Nephron (organoid): Measurements from ENCODE around the gene KCNIP4.

Source experiments
- H3K27ac Mint-ChIP-seq, 3 experiments: 2 replicates each; pipeline ENCODE4 v1.8.0; 2020; ENCODE audit warnings: mixed read lengths in 3 of 3, mild to moderate bottlenecking in 2 of 3, moderate library complexity in 1 of 3
- H3K27me3 Mint-ChIP-seq: 2 replicates; pipeline ENCODE4 v1.8.0; 2021; ENCODE audit warnings: low read depth, mild to moderate bottlenecking, moderate library complexity, mixed read lengths
- H3K36me3 Mint-ChIP-seq: 2 replicates; pipeline ENCODE4 v1.8.0; 2020; ENCODE audit warnings: low read depth, mixed read lengths
- H3K4me1 Mint-ChIP-seq: 2 replicates; pipeline ENCODE4 v1.8.0; 2020; ENCODE audit warnings: mixed read lengths
- H3K4me3 Mint-ChIP-seq, 3 experiments: 2 replicates each; pipeline ENCODE4 v1.8.0; 2020; ENCODE audit warnings: mild to moderate bottlenecking in 3 of 3, mixed read lengths in 3 of 3, moderate library complexity in 2 of 3
- H3K9me3 Mint-ChIP-seq: 2 replicates; pipeline ENCODE4 v1.8.0; 2020; ENCODE audit warnings: mixed read lengths
- TF ChIP-seq, protein P1 (sequence below), 3 experiments: fragments of 200-600 bp; sonication (generic); IDR thresholded peaks; one replicate each; pipeline ENCODE4 v1.5.0; 2021; ENCODE audit warnings: antibody characterized with exemption in 3 of 3; ENCODE audit not compliant: unreplicated experiment in 3 of 3

The KCNIP4 gene

DNA sequence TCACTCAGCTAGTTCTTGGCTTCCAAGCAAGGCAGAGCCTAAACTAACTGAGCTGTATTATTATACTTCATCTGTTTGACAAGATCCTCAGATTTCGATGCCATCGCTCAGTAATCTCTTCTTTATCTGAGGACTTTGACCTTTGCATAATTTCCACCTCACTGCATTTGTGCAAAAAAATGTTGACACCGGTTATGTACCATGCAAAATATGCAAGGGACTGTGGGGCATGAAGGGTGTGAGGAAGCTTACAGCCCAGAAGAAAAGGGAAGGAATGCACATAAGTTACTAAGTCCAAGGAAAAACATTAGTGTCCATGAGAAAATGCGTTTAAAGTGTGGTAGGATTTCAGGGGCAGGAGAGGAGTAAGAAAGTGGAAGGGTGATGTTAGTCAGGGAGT is 953.0 kb downstream of the KCNIP4 start:
- H3K27ac Mint-ChIP-seq, result no peak overlapping the region
- no peaks in the 10 kb centered on the region for H3K27me3 Mint-ChIP-seq
- no peaks in the 10 kb centered on the region for H3K9me3 Mint-ChIP-seq
- H3K36me3 Mint-ChIP-seq, result no peaks in the 10 kb centered on the region
- H3K4me1 Mint-ChIP-seq, result no peaks in the 10 kb centered on the region
- TF ChIP-seq, protein P1, sequence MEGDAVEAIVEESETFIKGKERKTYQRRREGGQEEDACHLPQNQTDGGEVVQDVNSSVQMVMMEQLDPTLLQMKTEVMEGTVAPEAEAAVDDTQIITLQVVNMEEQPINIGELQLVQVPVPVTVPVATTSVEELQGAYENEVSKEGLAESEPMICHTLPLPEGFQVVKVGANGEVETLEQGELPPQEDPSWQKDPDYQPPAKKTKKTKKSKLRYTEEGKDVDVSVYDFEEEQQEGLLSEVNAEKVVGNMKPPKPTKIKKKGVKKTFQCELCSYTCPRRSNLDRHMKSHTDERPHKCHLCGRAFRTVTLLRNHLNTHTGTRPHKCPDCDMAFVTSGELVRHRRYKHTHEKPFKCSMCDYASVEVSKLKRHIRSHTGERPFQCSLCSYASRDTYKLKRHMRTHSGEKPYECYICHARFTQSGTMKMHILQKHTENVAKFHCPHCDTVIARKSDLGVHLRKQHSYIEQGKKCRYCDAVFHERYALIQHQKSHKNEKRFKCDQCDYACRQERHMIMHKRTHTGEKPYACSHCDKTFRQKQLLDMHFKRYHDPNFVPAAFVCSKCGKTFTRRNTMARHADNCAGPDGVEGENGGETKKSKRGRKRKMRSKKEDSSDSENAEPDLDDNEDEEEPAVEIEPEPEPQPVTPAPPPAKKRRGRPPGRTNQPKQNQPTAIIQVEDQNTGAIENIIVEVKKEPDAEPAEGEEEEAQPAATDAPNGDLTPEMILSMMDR (IDR thresholded peaks at IDR 0.05; ENCODE audit: unreplicated experiment in 3 of 3), result no peak
- H3K4me3 Mint-ChIP-seq, result no peak overlapping the region

DNA sequence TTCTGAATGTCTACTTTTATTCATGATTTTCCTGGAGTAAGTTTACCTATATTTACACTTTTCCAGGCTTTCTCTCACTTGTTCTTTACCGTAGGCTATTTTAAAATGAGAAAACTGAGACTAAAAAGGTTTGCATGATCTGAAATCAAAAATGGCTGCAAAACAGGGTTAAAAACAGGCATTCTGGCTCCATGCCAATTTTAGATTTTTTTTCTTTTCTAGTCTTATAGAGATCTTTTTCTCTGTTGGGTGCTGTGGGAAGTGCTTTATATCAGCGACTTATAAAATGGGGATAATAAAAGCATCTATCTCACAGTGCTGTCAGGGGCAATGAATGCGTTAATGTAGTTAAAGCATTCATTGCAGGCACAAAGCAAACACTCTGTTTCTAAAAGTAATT is 953.6 kb downstream of the KCNIP4 start:
- Mint-ChIP-seq H3K27me3 (no peaks in the 10 kb centered on the region), H3K4me3 (no peak overlapping the region), H3K27ac (no peak overlapping the region), H3K4me1 (no peaks in the 10 kb centered on the region), H3K36me3 (no peaks in the 10 kb centered on the region), H3K9me3 (no peaks in the 10 kb centered on the region)
- TF ChIP-seq, protein P1 (IDR thresholded peaks at IDR 0.05; ENCODE audit: unreplicated experiment in 3 of 3), result no peak

DNA sequence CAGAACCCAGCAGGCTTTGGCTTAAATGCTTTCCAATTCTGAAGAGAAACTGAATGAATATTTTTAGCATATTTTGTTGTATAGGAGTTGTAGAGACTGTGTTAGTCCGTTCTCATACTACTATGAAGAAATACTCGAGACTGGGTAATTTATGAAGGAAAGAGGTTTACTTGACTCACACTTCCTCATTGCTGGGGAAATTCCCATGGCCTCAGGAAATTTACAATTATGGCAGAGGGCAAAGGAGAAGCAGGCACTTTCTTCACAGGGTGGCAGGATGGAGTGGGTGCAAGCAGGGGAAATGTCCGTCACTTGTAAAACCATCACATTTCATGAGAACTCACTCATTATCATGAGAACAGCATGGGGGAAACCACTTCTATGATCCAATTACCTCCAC is 956.6 kb downstream of the KCNIP4 start:
- H3K9me3 Mint-ChIP-seq, result no peaks in the 10 kb centered on the region
- TF ChIP-seq, protein P1 (IDR thresholded peaks at IDR 0.05; ENCODE audit: unreplicated experiment in 3 of 3), result no peak
- no peaks in the 10 kb centered on the region for H3K36me3 Mint-ChIP-seq
- H3K4me3 Mint-ChIP-seq, result no peak overlapping the region
- H3K4me1 Mint-ChIP-seq, result no peaks in the 10 kb centered on the region
- H3K27me3 Mint-ChIP-seq, result no peaks in the 10 kb centered on the region
- H3K27ac Mint-ChIP-seq, result no peak overlapping the region

DNA sequence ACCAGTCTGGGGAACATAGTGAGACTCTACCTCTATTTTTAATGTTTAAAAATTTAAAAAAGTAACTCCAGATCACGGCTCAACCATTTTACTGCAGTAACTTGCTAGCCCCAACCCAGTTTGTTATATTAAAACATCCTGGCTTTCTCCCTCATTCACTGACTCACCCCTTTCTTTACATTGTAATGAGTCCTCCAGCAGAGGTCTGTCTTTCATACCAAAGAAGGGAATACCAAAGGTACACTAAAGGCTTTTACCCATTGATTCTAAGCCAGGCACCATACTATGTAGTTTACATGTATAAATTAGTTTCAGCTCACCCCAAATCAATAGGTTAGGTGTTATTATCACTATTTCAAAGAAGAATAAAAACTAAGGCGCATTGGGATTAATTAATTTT is 961.4 kb downstream of the KCNIP4 start:
- Mint-ChIP-seq H3K9me3 (no peaks in the 10 kb centered on the region), H3K27me3 (peaks cover 47% of the 10 kb centered on the region), H3K36me3 (no peaks in the 10 kb centered on the region), H3K27ac (no peak overlapping the region), H3K4me3 (no peak overlapping the region), H3K4me1 (no peaks in the 10 kb centered on the region)
- TF ChIP-seq, protein P1 (IDR thresholded peaks at IDR 0.05; ENCODE audit: unreplicated experiment in 3 of 3), result no peak

DNA sequence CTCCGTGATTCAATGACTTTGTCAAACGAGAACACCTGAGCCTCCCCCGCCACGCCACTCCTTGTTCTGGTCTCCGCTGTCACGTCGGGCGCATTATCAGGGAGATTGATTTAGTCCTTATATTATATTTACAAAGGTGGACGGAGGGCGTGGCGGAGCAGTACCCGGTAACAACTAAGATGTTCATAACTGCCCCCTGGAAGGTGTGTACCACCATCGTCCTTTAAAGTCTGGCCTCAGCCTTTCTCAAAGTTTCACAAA is 964.1 kb downstream of the KCNIP4 start:
- no peaks in the 10 kb centered on the region for H3K9me3 Mint-ChIP-seq
- no peaks in the 10 kb centered on the region for H3K4me1 Mint-ChIP-seq
- TF ChIP-seq, protein P1 (IDR thresholded peaks at IDR 0.05; ENCODE audit: unreplicated experiment in 3 of 3), result no peak
- H3K36me3 Mint-ChIP-seq, result no peaks in the 10 kb centered on the region
- peaks cover 54% of the 10 kb centered on the region for H3K27me3 Mint-ChIP-seq
- H3K4me3 Mint-ChIP-seq, result peak overlapping the region; percentile 42 to 69 (median 63)
- no peak overlapping the region for H3K27ac Mint-ChIP-seq

DNA sequence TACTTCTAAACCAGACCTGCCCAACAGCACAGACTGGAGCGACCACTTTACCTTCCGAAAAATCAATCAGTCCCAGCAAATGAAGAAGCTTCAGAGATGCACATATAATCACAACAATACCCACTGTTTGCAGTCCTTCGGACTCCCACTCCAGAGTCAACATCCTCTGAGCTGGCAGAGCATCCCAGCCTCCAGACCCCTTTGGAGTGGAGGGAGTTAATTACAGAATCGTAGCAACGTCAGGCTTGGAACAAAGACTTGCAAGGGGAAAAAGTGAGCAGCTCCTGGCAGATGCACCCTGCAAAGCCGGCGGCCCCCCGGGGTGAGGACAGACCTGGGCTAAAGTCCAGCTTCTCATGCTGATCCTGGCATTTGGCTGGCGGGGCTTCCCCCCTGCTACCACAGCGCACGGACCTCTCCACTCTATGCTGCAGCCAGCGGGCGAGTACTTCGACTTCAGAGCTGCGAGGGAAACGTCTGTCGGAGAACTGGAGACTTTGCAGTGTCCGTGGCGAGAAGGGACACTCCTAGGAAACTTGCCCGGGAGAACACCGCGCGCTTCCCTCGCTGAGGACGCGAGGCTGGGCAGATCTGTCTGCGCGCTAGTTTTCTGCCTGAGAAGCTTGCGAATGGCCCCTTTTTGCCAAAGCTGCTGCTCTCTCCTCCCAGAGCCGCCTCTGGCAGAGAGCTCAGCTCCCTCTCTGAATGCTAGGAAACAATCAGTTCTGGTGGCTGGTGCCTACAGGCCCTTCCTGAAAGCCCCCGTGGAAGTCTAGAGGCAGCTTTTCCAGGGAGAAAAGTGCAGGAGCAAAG is 964.6 kb downstream of the KCNIP4 start:
- H3K9me3 Mint-ChIP-seq, result no peaks in the 10 kb centered on the region
- H3K36me3 Mint-ChIP-seq, result no peaks in the 10 kb centered on the region
- H3K27me3 Mint-ChIP-seq, result peaks cover 55% of the 10 kb centered on the region
- peak overlapping the region; percentile 42 to 69 (median 63) for H3K4me3 Mint-ChIP-seq
- H3K4me1 Mint-ChIP-seq, result no peaks in the 10 kb centered on the region
- TF ChIP-seq, protein P1 (IDR thresholded peaks at IDR 0.05; ENCODE audit: unreplicated experiment in 3 of 3), result no peak
- H3K27ac Mint-ChIP-seq, result no peak overlapping the region
